HUES64 (cell line): ENCODE results near the gene EIF4G1. TPM values are rescaled to one million over a fixed set of nuclear protein-coding genes. Genes with fewer than 3 reads are reported as not detected.
"Not testable (repeated sequence)": the region's sequence is repeated elsewhere in the genome, so short reads cannot be mapped to it uniquely, and the experiment has no call there.

Experiments
- H3K27ac ChIP-seq: 2 replicates; pipeline ENCODE4 v1.7.0; 2013; ENCODE audit warnings: low read depth, low read length, inconsistent platforms
- H3K27me3 ChIP-seq: 2 replicates; pipeline ENCODE4 v1.6.1; 2013; ENCODE audit warnings: mild to moderate bottlenecking, low read length; ENCODE audit not compliant: insufficient read depth
- H3K36me3 ChIP-seq: 2 replicates; pipeline ENCODE4 v1.6.1; 2013; ENCODE audit warnings: mild to moderate bottlenecking, low read length; ENCODE audit not compliant: insufficient read depth
- H3K4me1 ChIP-seq: 2 replicates; pipeline ENCODE4 v1.6.1; 2013; ENCODE audit warnings: mild to moderate bottlenecking, low read length, moderate library complexity; ENCODE audit not compliant: insufficient read depth
- H3K4me3 ChIP-seq: 2 replicates; pipeline ENCODE4 v1.5.1; 2013; ENCODE audit warnings: mild to moderate bottlenecking, low read length, moderate library complexity
- H3K9ac ChIP-seq: 2 replicates; pipeline ENCODE4 v1.6.1; 2013; ENCODE audit warnings: mild to moderate bottlenecking, low read depth, low read length
- H3K9me3 ChIP-seq: 2 replicates; pipeline ENCODE4 v1.6.1; 2013; ENCODE audit warnings: low read depth, low read length; ENCODE audit not compliant: insufficient read depth
- WGBS: fragments of 150-250, 120-280 bp; methylation state at CpG from one replicate; pipeline ENCODE4 v1.1.7; 2013; ENCODE audit warnings: missing lambda C conversion rate; 5-methylcytosine and 5-hydroxymethylcytosine counted together
- polyA plus RNA-seq, 2 experiments: library from polyadenylated mRNA; stranded (reverse); fragments of 50-300 nt; gene quantifications; one replicate each; pipeline ENCODE4 v1.2.3, GENCODE V29; 2013

EIF4G1 gene, protein sequence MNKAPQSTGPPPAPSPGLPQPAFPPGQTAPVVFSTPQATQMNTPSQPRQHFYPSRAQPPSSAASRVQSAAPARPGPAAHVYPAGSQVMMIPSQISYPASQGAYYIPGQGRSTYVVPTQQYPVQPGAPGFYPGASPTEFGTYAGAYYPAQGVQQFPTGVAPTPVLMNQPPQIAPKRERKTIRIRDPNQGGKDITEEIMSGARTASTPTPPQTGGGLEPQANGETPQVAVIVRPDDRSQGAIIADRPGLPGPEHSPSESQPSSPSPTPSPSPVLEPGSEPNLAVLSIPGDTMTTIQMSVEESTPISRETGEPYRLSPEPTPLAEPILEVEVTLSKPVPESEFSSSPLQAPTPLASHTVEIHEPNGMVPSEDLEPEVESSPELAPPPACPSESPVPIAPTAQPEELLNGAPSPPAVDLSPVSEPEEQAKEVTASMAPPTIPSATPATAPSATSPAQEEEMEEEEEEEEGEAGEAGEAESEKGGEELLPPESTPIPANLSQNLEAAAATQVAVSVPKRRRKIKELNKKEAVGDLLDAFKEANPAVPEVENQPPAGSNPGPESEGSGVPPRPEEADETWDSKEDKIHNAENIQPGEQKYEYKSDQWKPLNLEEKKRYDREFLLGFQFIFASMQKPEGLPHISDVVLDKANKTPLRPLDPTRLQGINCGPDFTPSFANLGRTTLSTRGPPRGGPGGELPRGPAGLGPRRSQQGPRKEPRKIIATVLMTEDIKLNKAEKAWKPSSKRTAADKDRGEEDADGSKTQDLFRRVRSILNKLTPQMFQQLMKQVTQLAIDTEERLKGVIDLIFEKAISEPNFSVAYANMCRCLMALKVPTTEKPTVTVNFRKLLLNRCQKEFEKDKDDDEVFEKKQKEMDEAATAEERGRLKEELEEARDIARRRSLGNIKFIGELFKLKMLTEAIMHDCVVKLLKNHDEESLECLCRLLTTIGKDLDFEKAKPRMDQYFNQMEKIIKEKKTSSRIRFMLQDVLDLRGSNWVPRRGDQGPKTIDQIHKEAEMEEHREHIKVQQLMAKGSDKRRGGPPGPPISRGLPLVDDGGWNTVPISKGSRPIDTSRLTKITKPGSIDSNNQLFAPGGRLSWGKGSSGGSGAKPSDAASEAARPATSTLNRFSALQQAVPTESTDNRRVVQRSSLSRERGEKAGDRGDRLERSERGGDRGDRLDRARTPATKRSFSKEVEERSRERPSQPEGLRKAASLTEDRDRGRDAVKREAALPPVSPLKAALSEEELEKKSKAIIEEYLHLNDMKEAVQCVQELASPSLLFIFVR (N-terminal part only)
- 274 TPM for polyA plus RNA-seq (2013, experiment 1 of 2)
- 233 TPM for polyA plus RNA-seq (2013, experiment 2 of 2)

GRCh38 chr3:184314363-184314699 lies at the start of gene EIF4G1:
TSS of gene EIF4G1 (plus strand) at chr3:184314606. CDS start at chr3:184315797, 1,191 bp downstream.
- WGBS, result under 1% methylated on average over 37 of the region's 40 CpGs
- H3K27ac ChIP-seq, result peak within 1 kb of the TSS; percentile 93
- peak within 1 kb of the TSS; percentile 67 for H3K4me3 ChIP-seq
- peak within 1 kb of the TSS; percentile 98 for H3K9ac ChIP-seq
- H3K36me3 ChIP-seq, result peaks cover 31% of the 10 kb centered on the region
- H3K9me3 ChIP-seq, result no peaks in the 10 kb centered on the region
- H3K27me3 ChIP-seq, result no peaks in the 10 kb centered on the region
- peaks cover 8% of the 10 kb centered on the region; the same call in 1 of the 2 replicates for H3K4me1 ChIP-seq

DNA sequence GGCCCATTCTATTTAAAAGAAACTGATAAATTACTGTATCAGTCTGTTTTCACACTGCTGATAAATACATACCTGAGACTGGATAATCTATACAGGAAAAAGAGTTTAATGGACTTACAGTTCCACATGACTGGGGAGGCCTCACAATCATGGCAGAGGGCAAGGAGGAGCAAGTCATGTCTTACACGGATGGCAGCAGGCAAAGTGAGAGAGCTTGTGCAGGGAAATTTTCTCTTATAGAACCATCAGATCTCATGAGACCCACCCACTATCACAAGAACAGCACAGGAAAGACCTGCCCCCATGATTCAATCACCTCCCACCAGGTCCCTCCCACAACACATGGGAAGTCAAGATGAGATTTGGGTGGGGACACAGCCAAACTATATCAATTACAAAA lies 47.2 kb upstream of the EIF4G1 start:
- H3K9me3 ChIP-seq, H3K4me3 ChIP-seq, H3K27ac ChIP-seq, H3K36me3 ChIP-seq, H3K9ac ChIP-seq, H3K4me1 ChIP-seq: not testable (repeated sequence)
- peaks cover 30% of the 10 kb centered on the region for H3K27me3 ChIP-seq
- 73% methylated on average over 1 of the region's 1 CpG for WGBS

DNA sequence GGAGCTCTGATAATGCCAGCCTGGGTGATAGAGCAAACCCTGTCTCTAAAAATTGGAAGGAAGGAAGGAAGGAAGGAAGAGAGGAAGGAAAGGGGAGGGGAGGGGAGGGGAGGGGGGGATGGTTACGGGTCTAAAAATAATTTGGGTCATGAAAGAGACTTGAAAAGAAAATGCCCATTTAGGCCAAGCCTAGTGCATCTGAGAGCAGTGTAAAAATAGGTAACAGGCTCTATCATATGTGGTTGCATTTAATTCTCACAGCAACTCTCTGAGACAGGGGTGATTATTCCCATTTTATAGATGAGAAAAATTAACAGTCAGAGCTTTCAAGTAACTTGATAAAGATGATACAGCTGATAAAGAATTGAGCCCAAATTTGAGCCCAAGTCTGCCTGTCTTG lies 42.1 kb upstream of the EIF4G1 start:
- H3K27me3 ChIP-seq, result peaks cover 29% of the 10 kb centered on the region
- WGBS, result 74% methylated on average over 1 of the region's 1 CpG
- no peak overlapping the region for H3K4me3 ChIP-seq

DNA sequence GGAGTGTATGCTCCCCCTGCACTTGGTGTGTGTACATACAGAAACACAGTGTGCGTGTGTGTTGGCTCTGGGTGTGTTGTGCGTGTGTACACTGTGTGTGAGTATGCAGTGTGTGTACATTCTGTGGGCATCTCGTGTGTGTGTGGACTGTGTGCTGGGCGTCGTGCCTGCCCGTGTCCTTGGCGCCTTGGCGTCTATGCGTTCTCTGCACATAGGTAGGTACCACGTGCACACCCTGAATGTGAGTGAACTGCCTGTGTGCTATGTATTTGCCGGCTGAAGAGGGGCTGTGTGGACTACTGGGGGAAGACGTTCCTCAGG lies 39.1 kb upstream of the EIF4G1 start:
- Histone ChIP-seq H3K9me3 (no peaks in the 10 kb centered on the region), H3K27me3 (peaks cover 42% of the 10 kb centered on the region), H3K27ac (no peak overlapping the region), H3K4me1 (peaks cover 3% of the 10 kb centered on the region; the same call in 1 of the 2 replicates), H3K9ac (no peak overlapping the region), H3K36me3 (no peaks in the 10 kb centered on the region), H3K4me3 (peak overlapping the region; percentile 45)
- WGBS, result 81% methylated on average over 12 of the region's 12 CpGs

More for the DNA sequence above, 42.1 kb upstream of the EIF4G1 start:
- H3K9ac ChIP-seq, result no peak overlapping the region
- no peak overlapping the region for H3K27ac ChIP-seq
- H3K36me3 ChIP-seq, result no peaks in the 10 kb centered on the region
- H3K9me3 ChIP-seq, result no peaks in the 10 kb centered on the region
- H3K4me1 ChIP-seq, result peaks cover 3% of the 10 kb centered on the region; the same call in 1 of the 2 replicates

DNA sequence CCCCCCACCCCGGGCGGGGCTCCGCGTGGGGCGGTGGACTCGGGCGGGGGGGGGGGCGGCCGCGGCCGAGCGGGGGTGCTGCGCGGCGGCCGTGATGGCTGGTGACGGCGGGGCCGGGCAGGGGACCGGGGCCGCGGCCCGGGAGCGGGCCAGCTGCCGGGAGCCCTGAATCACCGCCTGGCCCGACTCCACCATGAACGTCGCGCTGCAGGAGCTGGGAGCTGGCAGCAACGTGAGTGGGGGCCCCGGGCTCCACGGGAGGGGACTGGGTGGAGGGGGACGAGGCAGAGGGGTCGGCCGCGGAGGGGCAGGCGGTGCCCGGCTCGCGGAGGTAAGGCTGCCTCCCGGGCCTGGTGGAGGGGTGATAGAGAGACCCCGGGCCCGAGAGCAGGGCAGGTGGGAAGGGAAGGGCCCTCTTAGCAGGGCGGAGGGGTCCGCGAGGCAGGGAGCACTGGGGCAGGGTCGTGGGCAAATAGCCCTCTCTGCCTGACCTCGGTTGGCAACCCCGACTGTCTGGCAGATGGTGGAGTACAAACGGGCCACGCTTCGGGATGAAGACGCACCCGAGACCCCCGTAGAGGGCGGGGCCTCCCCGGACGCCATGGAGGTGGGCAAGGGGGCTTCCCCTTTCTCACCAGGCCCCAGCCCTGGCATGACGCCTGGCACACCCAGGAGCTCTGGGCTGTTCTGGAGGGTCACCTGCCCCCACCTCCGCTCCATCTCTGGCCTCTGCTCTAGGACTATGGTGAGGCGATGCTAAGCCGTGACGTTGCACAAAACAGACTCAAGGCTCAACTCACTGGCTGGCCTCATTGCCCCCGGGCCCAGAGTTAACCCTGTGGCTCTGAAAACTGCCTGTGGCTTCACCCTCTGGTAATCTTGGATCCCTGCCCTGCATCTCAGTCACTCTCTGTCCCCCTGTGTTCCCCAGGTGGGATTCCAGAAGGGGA lies 38.2 kb upstream of the EIF4G1 start, which contains the start of gene ECE2:
TSS of gene ECE2 (plus strand) at position 62 of the 950 bp plus-strand sequence. CDS start at position 194, 132 bp downstream.
- Histone ChIP-seq H3K9me3 (no peaks in the 10 kb centered on the region), H3K27ac (no peak within 1 kb of the TSS), H3K36me3 (no peaks in the 10 kb centered on the region), H3K9ac (no peak within 1 kb of the TSS), H3K4me3 (peak within 1 kb of the TSS; percentile 45), H3K27me3 (peaks cover 42% of the 10 kb centered on the region), H3K4me1 (peaks cover 3% of the 10 kb centered on the region; the same call in 1 of the 2 replicates)
- 42% methylated on average over 63 of the region's 65 CpGs for WGBS

DNA sequence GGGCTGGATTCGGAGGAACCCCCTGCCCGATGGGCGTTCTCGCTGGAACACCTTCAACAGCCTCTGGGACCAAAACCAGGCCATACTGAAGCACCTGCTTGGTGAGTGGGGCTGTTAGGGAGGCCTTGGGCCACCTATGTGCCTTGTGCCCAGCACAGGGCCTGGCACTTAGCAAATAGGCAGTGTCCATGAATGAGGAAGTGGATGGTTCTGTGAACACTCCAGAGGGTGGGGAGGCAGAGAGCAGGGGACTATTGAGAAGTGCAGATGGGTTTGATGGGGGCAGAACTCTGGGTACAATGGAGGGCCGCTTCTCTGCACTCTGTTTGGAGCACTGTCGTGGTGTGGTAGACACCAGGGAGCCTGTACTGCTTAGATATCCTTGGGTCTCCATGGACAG lies 37.0 kb upstream of the EIF4G1 start:
- 95% methylated on average over 6 of the region's 6 CpGs for WGBS
- Histone ChIP-seq H3K27me3 (peaks cover 42% of the 10 kb centered on the region), H3K9me3 (no peaks in the 10 kb centered on the region)

GRCh38 chr3:184282941-184283340 lies 31.5 kb upstream of the EIF4G1 start:
- H3K36me3 ChIP-seq, result no peaks in the 10 kb centered on the region
- H3K4me1 ChIP-seq, result no peaks in the 10 kb centered on the region
- WGBS, result 96% methylated on average over 4 of the region's 4 CpGs
- H3K9ac ChIP-seq, result no peak overlapping the region
- H3K27me3 ChIP-seq, result peaks cover 9% of the 10 kb centered on the region; the same call in 1 of the 2 replicates
- no peak overlapping the region for H3K27ac ChIP-seq
- no peak overlapping the region for H3K4me3 ChIP-seq
- no peaks in the 10 kb centered on the region for H3K9me3 ChIP-seq

More for the DNA sequence above, 37.0 kb upstream of the EIF4G1 start:
- Histone ChIP-seq H3K36me3 (no peaks in the 10 kb centered on the region), H3K27ac (no peak overlapping the region), H3K9ac (no peak overlapping the region), H3K4me3 (no peak overlapping the region), H3K4me1 (peaks cover 3% of the 10 kb centered on the region; the same call in 1 of the 2 replicates)

DNA sequence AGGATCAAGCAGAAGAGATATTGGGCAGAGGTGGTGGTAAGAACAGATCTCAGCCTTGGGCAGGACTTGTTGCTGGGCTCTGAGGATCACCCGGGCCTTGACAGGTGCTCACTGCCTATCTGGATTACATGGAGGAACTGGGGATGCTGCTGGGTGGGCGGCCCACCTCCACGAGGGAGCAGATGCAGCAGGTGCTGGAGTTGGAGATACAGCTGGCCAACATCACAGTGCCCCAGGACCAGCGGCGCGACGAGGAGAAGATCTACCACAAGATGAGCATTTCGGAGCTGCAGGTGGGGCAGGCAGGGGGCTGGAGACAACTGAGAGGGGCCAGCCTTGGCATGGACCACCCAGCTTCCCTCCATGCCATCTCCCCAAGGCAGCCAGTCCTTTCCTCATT lies 30.7 kb upstream of the EIF4G1 start:
- Histone ChIP-seq H3K9me3 (no peaks in the 10 kb centered on the region), H3K4me1 (no peaks in the 10 kb centered on the region), H3K36me3 (no peaks in the 10 kb centered on the region), H3K4me3 (no peak overlapping the region), H3K9ac (no peak overlapping the region), H3K27ac (no peak overlapping the region), H3K27me3 (peaks cover 4% of the 10 kb centered on the region; the same call in 1 of the 2 replicates)
- WGBS, result 92% methylated on average over 8 of the region's 8 CpGs

DNA sequence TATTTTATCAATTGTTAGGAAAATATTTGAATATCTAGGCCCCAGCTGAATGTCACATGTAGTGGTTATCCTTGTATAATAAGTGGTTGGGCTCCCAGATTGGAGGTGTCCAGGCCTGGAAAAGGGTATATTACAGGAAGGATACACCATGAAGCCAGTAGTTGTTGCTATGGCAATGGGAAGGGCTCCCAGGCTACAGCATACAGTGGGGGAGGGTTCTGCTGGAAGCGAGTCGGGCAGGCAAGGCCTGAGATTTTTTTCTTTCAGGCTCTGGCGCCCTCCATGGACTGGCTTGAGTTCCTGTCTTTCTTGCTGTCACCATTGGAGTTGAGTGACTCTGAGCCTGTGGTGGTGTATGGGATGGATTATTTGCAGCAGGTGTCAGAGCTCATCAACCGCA lies 29.7 kb upstream of the EIF4G1 start:
- no peak overlapping the region for H3K9ac ChIP-seq
- no peaks in the 10 kb centered on the region for H3K36me3 ChIP-seq
- H3K4me3 ChIP-seq, result no peak overlapping the region
- no peaks in the 10 kb centered on the region for H3K4me1 ChIP-seq
- no peaks in the 10 kb centered on the region for H3K9me3 ChIP-seq
- peaks cover 4% of the 10 kb centered on the region; the same call in 1 of the 2 replicates for H3K27me3 ChIP-seq
- 10% methylated on average over 4 of the region's 4 CpGs for WGBS
- no peak overlapping the region for H3K27ac ChIP-seq

DNA sequence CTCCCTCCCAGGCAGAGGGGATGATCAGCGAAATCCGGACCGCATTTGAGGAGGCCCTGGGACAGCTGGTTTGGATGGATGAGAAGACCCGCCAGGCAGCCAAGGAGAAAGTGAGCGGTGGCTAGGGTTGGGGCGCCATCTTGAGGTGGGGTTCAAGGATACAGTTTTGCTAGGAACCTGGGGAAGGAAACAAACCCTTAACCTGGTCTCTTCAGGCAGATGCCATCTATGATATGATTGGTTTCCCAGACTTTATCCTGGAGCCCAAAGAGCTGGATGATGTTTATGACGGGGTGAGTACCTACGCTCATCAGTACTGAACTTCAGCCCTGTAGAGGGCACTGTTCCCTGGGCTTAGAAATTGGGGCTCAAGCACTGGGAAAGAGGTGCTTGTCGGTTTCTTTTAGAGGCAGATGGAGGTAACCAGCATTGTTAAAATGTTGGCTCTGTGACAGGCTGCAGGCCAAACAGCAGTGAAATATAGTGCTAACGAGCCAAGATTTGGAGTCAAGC lies 24.9 kb upstream of the EIF4G1 start:
- no peak overlapping the region for H3K9ac ChIP-seq
- WGBS, result 31% methylated on average over 10 of the region's 10 CpGs
- H3K4me3 ChIP-seq, result no peak overlapping the region

More for the DNA sequence above, 24.9 kb upstream of the EIF4G1 start:
- Histone ChIP-seq H3K9me3 (no peaks in the 10 kb centered on the region), H3K4me1 (no peaks in the 10 kb centered on the region), H3K36me3 (no peaks in the 10 kb centered on the region), H3K27me3 (no peaks in the 10 kb centered on the region), H3K27ac (no peak overlapping the region)
